Kidney (tissue), 14 donors: ENCODE results near the gene TAS2R30. TPM values are rescaled to one million over a fixed set of nuclear protein-coding genes. Genes with fewer than 3 reads are reported as not detected.

Experiments used
- DNase-seq, 5 donors: peaks; one replicate each; pipeline ENCODE4 v3.0.0-alpha.2; 2013 to 2020
- FAIRE-seq: peaks from 2 replicates; lab custom pipeline; 2012; peaks lifted over from hg19 to GRCh38; lab: Jason Lieb, UNC
- H3K27ac ChIP-seq, 2 donors: one replicate each; pipeline ENCODE4 v1.7.0; 2013; ENCODE audit warnings: low read depth in 2 of 2, low read length in 2 of 2, inconsistent platforms in 1 of 2
- H3K27me3 ChIP-seq: one replicate; pipeline ENCODE4 v1.7.1; 2013; ENCODE audit warnings: low read length, inconsistent platforms; ENCODE audit not compliant: control insufficient read depth, insufficient read depth
- H3K36me3 ChIP-seq, 3 donors: one replicate each; pipeline versions ENCODE4 v1.7.0 to v1.7.1; 2013; ENCODE audit warnings: low read length in 3 of 3, control low read depth in 1 of 3, inconsistent platforms in 1 of 3; ENCODE audit not compliant: insufficient read depth in 3 of 3, control insufficient read depth in 2 of 3
- H3K4me1 ChIP-seq, 3 donors: one replicate each; pipeline versions ENCODE4 v1.7.0 to v1.7.1; 2013; ENCODE audit warnings: low read length in 3 of 3, inconsistent platforms in 1 of 3, low read depth in 1 of 3; ENCODE audit not compliant: control insufficient read depth in 2 of 3, insufficient read depth in 2 of 3
- H3K4me3 ChIP-seq, 3 donors: one replicate each; pipeline versions ENCODE4 v1.7.0 to v1.8.1; 2013; ENCODE audit warnings: low read length in 3 of 3, control low read depth in 1 of 3, inconsistent platforms in 1 of 3
- H3K9ac ChIP-seq, 3 donors: one replicate each; pipeline versions ENCODE4 v1.7.0 to v1.7.1; 2013; ENCODE audit warnings: low read length in 3 of 3, control low read depth in 1 of 3, inconsistent platforms in 1 of 3
- H3K9me3 ChIP-seq, 3 donors: one replicate each; pipeline versions ENCODE4 v1.7.0 to v1.7.1; 2013; ENCODE audit warnings: low read length in 3 of 3, control low read depth in 1 of 3, inconsistent platforms in 1 of 3; ENCODE audit not compliant: control insufficient read depth in 2 of 3, insufficient read depth in 1 of 3
- intact Hi-C: fragments of 100-400 bp; cut with DNase I; formaldehyde crosslinking; loops from one replicate; pipeline ENCODE4 v1.11.1; 2022
- polyA plus RNA-seq: library from polyadenylated mRNA; stranded (reverse); fragments of 350-450 nt; fragmentation: Illumina TruSeq; extraction: RNeasy Lipid Tissue Mini Kit (QIAGEN cat#74804); gene quantifications from one replicate; pipeline ENCODE4 v1.2.3, GENCODE V29; 2014; ENCODE audit warnings: low read depth, low replicate concordance; ENCODE audit not compliant: insufficient read depth
- total RNA-seq: library from RNA; stranded (reverse); fragmentation: NEBNext Ultra II Directional; extraction: Animal tissue kit (Norgen Biotek cat#: 25700); gene quantifications from one replicate; pipeline ENCODE4 v1.2.1, GENCODE V29; 2021
- TF ChIP-seq, protein P1 (sequence below): IDR thresholded peaks from 3 replicates; pipeline ENCODE4 v1.5.1; 2012; ENCODE audit warnings: mild to moderate bottlenecking, moderate library complexity, borderline replicate concordance; ENCODE audit not compliant: insufficient read depth; ENCODE audit errors: extremely low read depth
- donor health status: control.
- donor health status: control.
- donor health status: control.
- donor health status: control.
- donor health status: control.
- donor health status: DM: yes; HTN: yes; CAD: no.
- donor health status: Normal renal cell carcinoma (clear cell type).

The TAS2R30 gene
- total and polyA plus RNA-seq, 2 donors from 2014 or later = 4.0 TPM; not detected in 1

DNA sequence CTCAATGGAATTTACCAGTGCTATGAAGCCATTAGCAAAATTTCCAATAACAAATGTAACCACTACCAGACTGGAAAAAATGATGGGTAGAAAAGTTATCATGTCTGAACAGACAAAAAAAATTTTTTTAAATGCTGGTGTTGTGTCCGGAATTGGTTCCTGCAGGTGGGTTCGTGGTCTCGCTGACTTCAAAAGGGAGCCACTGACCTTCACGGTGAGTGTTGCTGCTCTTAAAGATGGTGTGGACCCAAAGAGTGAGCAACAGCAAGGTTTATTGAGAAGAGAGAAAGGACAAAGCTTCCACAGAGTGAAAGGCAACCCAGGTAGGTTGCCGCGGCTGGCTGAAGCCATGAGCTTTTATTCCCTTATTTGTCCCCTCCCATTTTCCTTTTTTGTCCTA, 42.3 kb downstream of the TAS2R30 start, which contains the start of gene TAS2R43:
TSS of gene TAS2R43 (minus strand) at position 186 of the 400 bp plus-strand sequence. CDS start at position 102, 84 bp downstream.
- intact Hi-C loops = no loop called here
- H3K4me3 ChIP-seq = no peak within 1 kb of the TSS
- H3K27me3 ChIP-seq = no peaks in the 10 kb centered on the region
- no peaks in the 10 kb centered on the region for H3K4me1 ChIP-seq
- TF ChIP-seq, protein P1, sequence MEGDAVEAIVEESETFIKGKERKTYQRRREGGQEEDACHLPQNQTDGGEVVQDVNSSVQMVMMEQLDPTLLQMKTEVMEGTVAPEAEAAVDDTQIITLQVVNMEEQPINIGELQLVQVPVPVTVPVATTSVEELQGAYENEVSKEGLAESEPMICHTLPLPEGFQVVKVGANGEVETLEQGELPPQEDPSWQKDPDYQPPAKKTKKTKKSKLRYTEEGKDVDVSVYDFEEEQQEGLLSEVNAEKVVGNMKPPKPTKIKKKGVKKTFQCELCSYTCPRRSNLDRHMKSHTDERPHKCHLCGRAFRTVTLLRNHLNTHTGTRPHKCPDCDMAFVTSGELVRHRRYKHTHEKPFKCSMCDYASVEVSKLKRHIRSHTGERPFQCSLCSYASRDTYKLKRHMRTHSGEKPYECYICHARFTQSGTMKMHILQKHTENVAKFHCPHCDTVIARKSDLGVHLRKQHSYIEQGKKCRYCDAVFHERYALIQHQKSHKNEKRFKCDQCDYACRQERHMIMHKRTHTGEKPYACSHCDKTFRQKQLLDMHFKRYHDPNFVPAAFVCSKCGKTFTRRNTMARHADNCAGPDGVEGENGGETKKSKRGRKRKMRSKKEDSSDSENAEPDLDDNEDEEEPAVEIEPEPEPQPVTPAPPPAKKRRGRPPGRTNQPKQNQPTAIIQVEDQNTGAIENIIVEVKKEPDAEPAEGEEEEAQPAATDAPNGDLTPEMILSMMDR = no peak
- H3K9ac ChIP-seq = no peak within 1 kb of the TSS
- FAIRE-seq = no peak
- no peak for DNase-seq
- H3K27ac ChIP-seq = no peak within 1 kb of the TSS
- no peaks in the 10 kb centered on the region for H3K36me3 ChIP-seq
- H3K9me3 ChIP-seq = no peaks in the 10 kb centered on the region

DNA sequence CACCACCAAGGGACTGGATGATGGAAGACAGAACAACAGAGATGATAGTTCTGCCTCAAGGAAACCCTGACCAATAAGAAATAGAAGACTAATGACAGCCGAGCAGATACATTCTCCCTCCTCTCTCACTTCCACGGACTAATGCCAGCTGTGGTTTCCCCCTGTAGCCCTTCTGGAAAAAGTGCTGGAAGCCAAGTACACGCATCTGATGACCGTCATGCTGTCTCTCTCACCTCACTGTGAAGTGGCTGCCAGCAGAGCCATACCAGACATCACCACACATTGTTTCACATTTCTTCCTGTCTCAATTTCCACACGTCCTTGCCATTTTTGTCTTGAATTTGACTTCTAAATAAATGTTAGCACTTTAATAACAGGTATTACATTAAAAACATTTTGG, 45.2 kb downstream of the TAS2R30 start:
- H3K9me3 ChIP-seq = no peaks in the 10 kb centered on the region
- H3K4me3 ChIP-seq = no peak overlapping the region
- no peaks in the 10 kb centered on the region for H3K36me3 ChIP-seq
- TF ChIP-seq, protein P1 = no peak
- H3K27me3 ChIP-seq = no peaks in the 10 kb centered on the region
- DNase-seq (no peak), FAIRE-seq (no peak)
- H3K27ac ChIP-seq = no peak overlapping the region
- no peaks in the 10 kb centered on the region for H3K4me1 ChIP-seq
- intact Hi-C loops = no loop called here
- H3K9ac ChIP-seq = no peak overlapping the region

DNA sequence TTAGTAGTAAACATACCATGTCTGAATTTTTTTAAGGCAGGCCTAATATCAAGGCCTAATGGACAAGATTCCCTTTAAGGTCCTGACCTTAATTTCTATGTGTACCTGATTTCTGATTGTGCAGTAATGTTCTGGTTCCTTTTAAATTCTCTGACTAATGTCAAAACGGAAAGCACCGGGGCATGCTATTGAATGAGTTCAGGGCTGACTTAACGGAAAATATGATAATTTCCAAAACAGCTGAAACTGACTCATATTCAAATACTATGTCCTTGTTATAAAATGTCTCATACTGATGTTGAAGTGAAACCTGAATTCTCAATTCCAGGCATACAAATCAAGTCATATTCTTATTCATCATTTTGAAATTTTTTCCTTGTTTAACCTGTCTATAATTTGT, 49.0 kb downstream of the TAS2R30 start:
- TF ChIP-seq, protein P1 = no peak
- H3K27ac ChIP-seq = no peak overlapping the region
- intact Hi-C loops = no loop called here
- no peak overlapping the region for H3K9ac ChIP-seq
- DNase-seq (no peak), FAIRE-seq (no peak)
- no peak overlapping the region for H3K4me3 ChIP-seq
- no peaks in the 10 kb centered on the region for H3K9me3 ChIP-seq
- H3K36me3 ChIP-seq = no peaks in the 10 kb centered on the region
- no peaks in the 10 kb centered on the region for H3K4me1 ChIP-seq
- H3K27me3 ChIP-seq = no peaks in the 10 kb centered on the region

Other genes with a start within 250 kb of the TAS2R30 start
- gene TAS2R13, start 225.1 kb downstream of the TAS2R30 start, total RNA-seq = 2.8 TPM
- gene TAS2R13, start 225.1 kb downstream of the TAS2R30 start, polyA plus RNA-seq = not detected
- gene PRH2, start 205.4 kb downstream of the TAS2R30 start, total RNA-seq = not detected
- gene PRH2, start 205.4 kb downstream of the TAS2R30 start, polyA plus RNA-seq = not detected
- 3.9 TPM for gene TAS2R14, start 195.4 kb downstream of the TAS2R30 start, total RNA-seq
- gene TAS2R14, start 195.4 kb downstream of the TAS2R30 start, polyA plus RNA-seq = 0.75 TPM
- gene TAS2R50, start 147.7 kb downstream of the TAS2R30 start, total RNA-seq = 2.0 TPM
- not detected for gene TAS2R50, start 147.7 kb downstream of the TAS2R30 start, polyA plus RNA-seq
- gene TAS2R20, start 136.3 kb downstream of the TAS2R30 start, total RNA-seq = 4.1 TPM
- gene TAS2R20, start 136.3 kb downstream of the TAS2R30 start, polyA plus RNA-seq = 0.47 TPM
- 4.6 TPM for gene TAS2R19, start 112.0 kb downstream of the TAS2R30 start, total RNA-seq
- gene TAS2R19, start 112.0 kb downstream of the TAS2R30 start, polyA plus RNA-seq = not detected
- gene TAS2R31, start 103.2 kb downstream of the TAS2R30 start, total RNA-seq = 5.9 TPM
- gene TAS2R31, start 103.2 kb downstream of the TAS2R30 start, polyA plus RNA-seq = not detected
- gene TAS2R46, start 72.3 kb downstream of the TAS2R30 start, total RNA-seq = 1.6 TPM
- not detected for gene TAS2R46, start 72.3 kb downstream of the TAS2R30 start, polyA plus RNA-seq
- 0.85 TPM for gene TAS2R43, start 42.3 kb downstream of the TAS2R30 start, total RNA-seq
- gene TAS2R43, start 42.3 kb downstream of the TAS2R30 start, polyA plus RNA-seq = not detected
- 9.9 TPM for gene SMIM10L1, start 36.5 kb upstream of the TAS2R30 start, total RNA-seq
- 12.5 TPM for gene SMIM10L1, start 36.5 kb upstream of the TAS2R30 start, polyA plus RNA-seq
- not detected for gene TAS2R42, start 52.3 kb upstream of the TAS2R30 start, total RNA-seq
- not detected for gene TAS2R42, start 52.3 kb upstream of the TAS2R30 start, polyA plus RNA-seq
- not detected for gene PRB3, start 135.1 kb upstream of the TAS2R30 start, total RNA-seq
- gene PRB3, start 135.1 kb upstream of the TAS2R30 start, polyA plus RNA-seq = not detected
- not detected for gene PRB4, start 175.8 kb upstream of the TAS2R30 start, total RNA-seq
- not detected for gene PRB4, start 175.8 kb upstream of the TAS2R30 start, polyA plus RNA-seq